Measurements from ENCODE around the gene SCTR. TPM values are rescaled to one million over a fixed set of nuclear protein-coding genes. Genes with fewer than 3 reads are reported as not detected.
A peak's percentile ranks its signal among the peaks of the same experiment; 100 is the strongest.

The SCTR gene
- total and polyA plus RNA-seq, 2 of the 13 experiments (the other 11 are each of a cell fraction or from before 2014, with no cell fraction given): not detected

GRCh38 chr2:119488245-119489214, 35.8 kb downstream of the SCTR start (continued):
- TF ChIP-seq EP300 (IDR thresholded peaks at IDR 0.05; ENCODE audit: low read depth in 2 of 2, low read length in 2 of 2) (no peak), EP300 (CRISPR knock-in tag; IDR thresholded peaks at IDR 0.05; ENCODE audit: borderline replicate concordance) (no peak), SSRP1 (CRISPR knock-in tag; IDR thresholded peaks at IDR 0.05) (no peak), WIZ (CRISPR knock-in tag; IDR thresholded peaks at IDR 0.05) (no peak), KMT2A (CRISPR knock-in tag; IDR thresholded peaks at IDR 0.05) (no peak), ZNF619 (CRISPR knock-in tag; IDR thresholded peaks at IDR 0.05) (no peak), ZNF660 (CRISPR knock-in tag; IDR thresholded peaks at IDR 0.05; ENCODE audit: borderline replicate concordance, low read depth) (no peak), ISL2 (CRISPR knock-in tag; IDR thresholded peaks at IDR 0.05) (no peak)
- TF ChIP-seq, protein P1, sequence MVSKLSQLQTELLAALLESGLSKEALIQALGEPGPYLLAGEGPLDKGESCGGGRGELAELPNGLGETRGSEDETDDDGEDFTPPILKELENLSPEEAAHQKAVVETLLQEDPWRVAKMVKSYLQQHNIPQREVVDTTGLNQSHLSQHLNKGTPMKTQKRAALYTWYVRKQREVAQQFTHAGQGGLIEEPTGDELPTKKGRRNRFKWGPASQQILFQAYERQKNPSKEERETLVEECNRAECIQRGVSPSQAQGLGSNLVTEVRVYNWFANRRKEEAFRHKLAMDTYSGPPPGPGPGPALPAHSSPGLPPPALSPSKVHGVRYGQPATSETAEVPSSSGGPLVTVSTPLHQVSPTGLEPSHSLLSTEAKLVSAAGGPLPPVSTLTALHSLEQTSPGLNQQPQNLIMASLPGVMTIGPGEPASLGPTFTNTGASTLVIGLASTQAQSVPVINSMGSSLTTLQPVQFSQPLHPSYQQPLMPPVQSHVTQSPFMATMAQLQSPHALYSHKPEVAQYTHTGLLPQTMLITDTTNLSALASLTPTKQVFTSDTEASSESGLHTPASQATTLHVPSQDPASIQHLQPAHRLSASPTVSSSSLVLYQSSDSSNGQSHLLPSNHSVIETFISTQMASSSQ (IDR thresholded peaks at IDR 0.05; ENCODE audit: low read depth): no peak
- TF ChIP-seq, protein P1 (CRISPR knock-in tag; IDR thresholded peaks at IDR 0.05; ENCODE audit: borderline replicate concordance): no peak
- TF ChIP-seq, protein P2, sequence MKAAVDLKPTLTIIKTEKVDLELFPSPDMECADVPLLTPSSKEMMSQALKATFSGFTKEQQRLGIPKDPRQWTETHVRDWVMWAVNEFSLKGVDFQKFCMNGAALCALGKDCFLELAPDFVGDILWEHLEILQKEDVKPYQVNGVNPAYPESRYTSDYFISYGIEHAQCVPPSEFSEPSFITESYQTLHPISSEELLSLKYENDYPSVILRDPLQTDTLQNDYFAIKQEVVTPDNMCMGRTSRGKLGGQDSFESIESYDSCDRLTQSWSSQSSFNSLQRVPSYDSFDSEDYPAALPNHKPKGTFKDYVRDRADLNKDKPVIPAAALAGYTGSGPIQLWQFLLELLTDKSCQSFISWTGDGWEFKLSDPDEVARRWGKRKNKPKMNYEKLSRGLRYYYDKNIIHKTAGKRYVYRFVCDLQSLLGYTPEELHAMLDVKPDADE (CRISPR knock-in tag; IDR thresholded peaks at IDR 0.05): no peak
- TF ChIP-seq, protein P3, sequence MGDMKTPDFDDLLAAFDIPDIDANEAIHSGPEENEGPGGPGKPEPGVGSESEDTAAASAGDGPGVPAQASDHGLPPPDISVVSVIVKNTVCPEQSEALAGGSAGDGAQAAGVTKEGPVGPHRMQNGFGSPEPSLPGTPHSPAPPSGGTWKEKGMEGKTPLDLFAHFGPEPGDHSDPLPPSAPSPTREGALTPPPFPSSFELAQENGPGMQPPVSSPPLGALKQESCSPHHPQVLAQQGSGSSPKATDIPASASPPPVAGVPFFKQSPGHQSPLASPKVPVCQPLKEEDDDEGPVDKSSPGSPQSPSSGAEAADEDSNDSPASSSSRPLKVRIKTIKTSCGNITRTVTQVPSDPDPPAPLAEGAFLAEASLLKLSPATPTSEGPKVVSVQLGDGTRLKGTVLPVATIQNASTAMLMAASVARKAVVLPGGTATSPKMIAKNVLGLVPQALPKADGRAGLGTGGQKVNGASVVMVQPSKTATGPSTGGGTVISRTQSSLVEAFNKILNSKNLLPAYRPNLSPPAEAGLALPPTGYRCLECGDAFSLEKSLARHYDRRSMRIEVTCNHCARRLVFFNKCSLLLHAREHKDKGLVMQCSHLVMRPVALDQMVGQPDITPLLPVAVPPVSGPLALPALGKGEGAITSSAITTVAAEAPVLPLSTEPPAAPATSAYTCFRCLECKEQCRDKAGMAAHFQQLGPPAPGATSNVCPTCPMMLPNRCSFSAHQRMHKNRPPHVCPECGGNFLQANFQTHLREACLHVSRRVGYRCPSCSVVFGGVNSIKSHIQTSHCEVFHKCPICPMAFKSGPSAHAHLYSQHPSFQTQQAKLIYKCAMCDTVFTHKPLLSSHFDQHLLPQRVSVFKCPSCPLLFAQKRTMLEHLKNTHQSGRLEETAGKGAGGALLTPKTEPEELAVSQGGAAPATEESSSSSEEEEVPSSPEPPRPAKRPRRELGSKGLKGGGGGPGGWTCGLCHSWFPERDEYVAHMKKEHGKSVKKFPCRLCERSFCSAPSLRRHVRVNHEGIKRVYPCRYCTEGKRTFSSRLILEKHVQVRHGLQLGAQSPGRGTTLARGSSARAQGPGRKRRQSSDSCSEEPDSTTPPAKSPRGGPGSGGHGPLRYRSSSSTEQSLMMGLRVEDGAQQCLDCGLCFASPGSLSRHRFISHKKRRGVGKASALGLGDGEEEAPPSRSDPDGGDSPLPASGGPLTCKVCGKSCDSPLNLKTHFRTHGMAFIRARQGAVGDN (CRISPR knock-in tag; IDR thresholded peaks at IDR 0.05): peak; percentile 52
- TF ChIP-seq, protein P4, sequence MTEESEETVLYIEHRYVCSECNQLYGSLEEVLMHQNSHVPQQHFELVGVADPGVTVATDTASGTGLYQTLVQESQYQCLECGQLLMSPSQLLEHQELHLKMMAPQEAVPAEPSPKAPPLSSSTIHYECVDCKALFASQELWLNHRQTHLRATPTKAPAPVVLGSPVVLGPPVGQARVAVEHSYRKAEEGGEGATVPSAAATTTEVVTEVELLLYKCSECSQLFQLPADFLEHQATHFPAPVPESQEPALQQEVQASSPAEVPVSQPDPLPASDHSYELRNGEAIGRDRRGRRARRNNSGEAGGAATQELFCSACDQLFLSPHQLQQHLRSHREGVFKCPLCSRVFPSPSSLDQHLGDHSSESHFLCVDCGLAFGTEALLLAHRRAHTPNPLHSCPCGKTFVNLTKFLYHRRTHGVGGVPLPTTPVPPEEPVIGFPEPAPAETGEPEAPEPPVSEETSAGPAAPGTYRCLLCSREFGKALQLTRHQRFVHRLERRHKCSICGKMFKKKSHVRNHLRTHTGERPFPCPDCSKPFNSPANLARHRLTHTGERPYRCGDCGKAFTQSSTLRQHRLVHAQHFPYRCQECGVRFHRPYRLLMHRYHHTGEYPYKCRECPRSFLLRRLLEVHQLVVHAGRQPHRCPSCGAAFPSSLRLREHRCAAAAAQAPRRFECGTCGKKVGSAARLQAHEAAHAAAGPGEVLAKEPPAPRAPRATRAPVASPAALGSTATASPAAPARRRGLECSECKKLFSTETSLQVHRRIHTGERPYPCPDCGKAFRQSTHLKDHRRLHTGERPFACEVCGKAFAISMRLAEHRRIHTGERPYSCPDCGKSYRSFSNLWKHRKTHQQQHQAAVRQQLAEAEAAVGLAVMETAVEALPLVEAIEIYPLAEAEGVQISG (CRISPR knock-in tag; IDR thresholded peaks at IDR 0.05): peak; percentile 20; the same call in 1 of the 2 replicates
- TF ChIP-seq, protein P5, sequence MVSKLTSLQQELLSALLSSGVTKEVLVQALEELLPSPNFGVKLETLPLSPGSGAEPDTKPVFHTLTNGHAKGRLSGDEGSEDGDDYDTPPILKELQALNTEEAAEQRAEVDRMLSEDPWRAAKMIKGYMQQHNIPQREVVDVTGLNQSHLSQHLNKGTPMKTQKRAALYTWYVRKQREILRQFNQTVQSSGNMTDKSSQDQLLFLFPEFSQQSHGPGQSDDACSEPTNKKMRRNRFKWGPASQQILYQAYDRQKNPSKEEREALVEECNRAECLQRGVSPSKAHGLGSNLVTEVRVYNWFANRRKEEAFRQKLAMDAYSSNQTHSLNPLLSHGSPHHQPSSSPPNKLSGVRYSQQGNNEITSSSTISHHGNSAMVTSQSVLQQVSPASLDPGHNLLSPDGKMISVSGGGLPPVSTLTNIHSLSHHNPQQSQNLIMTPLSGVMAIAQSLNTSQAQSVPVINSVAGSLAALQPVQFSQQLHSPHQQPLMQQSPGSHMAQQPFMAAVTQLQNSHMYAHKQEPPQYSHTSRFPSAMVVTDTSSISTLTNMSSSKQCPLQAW (CRISPR knock-in tag; IDR thresholded peaks at IDR 0.05): no peak
